GM12878 (cell line): ENCODE data around the gene ATXN1L. TPM values are rescaled to one million over a fixed set of nuclear protein-coding genes. Genes with fewer than 3 reads are reported as not detected.
A peak's percentile ranks its signal among the peaks of the same experiment; 100 is the strongest.

Experiments
- ATAC-seq: fragments of 200-7000 bp; cut with Tn5 transposase; 3 replicates; pipeline ENCODE4 v1.9.1; 2020; ENCODE audit warnings: mild to moderate bottlenecking, moderate library complexity
- BruUV-seq: library from RNA; stranded (reverse); fragments of 400-500 nt; replicated peaks from 2 replicates; lab custom pipeline; 2021; lab: Mats Ljungman, UMichigan
- CTCF ChIA-PET: fragments of 300-600 bp; sonication (Branson Sonifier 250); formaldehyde crosslinking; extraction: SDS; loops from one replicate; lab custom pipeline; 2021; ENCODE audit warnings: inconsistent platforms; lab: Yijun Ruan, JAX
- POLR2A ChIA-PET: fragments of 350-600 bp; formaldehyde crosslinking; extraction: SDS; loops from one replicate; lab custom pipeline; 2021; ENCODE audit warnings: inconsistent platforms; lab: Charles Lee
- RAD21 ChIA-PET: fragments of 300-600 bp; sonication (Branson Sonifier 250); formaldehyde crosslinking; loops from one replicate; lab custom pipeline; 2023; ENCODE audit warnings: antibody characterized with exemption; ENCODE audit not compliant: unreplicated experiment; lab: Charles Lee
- SMC1A ChIA-PET: fragments of 300-600 bp; sonication (Branson Sonifier 250); formaldehyde crosslinking; loops from one replicate; lab custom pipeline; 2023; ENCODE audit not compliant: unreplicated experiment, uncharacterized antibody; lab: Charles Lee
- DNase-seq: peaks from one replicate; pipeline ENCODE4 v3.0.0-alpha.2; 2011; ENCODE audit warnings: low read depth, low spot score
- FAIRE-seq: peaks from 3 replicates; lab custom pipeline; 2011; peaks lifted over from hg19 to GRCh38; lab: Jason Lieb, UNC
- H2AFZ ChIP-seq: 2 replicates; pipeline ENCODE4 v1.6.0; 2011; ENCODE audit warnings: low read depth, low read length, control low read depth; ENCODE audit not compliant: control insufficient read depth
- H3K27ac ChIP-seq: 2 replicates; pipeline ENCODE4 v1.5.1; 2011; ENCODE audit warnings: control low read depth; ENCODE audit not compliant: control insufficient read depth, insufficient read depth
- H3K27me3 ChIP-seq, 2 experiments: replicated peaks in 1 of 2; 2 replicates each; pipeline versions ENCODE4 v1.6.0 to v1.6.1; 2011; ENCODE audit warnings: low read length in 1 of 2; ENCODE audit not compliant: control insufficient read depth in 2 of 2, insufficient read depth in 2 of 2
- H3K36me3 ChIP-seq, 2 experiments: 2 replicates each; pipeline ENCODE4 v1.5.1; 2011; ENCODE audit warnings: low read length in 1 of 2; ENCODE audit not compliant: control insufficient read depth in 2 of 2, insufficient read depth in 2 of 2
- H3K4me1 ChIP-seq: 2 replicates; pipeline ENCODE4 v1.6.1; 2011; ENCODE audit warnings: mild to moderate bottlenecking, low read length, moderate library complexity, mixed read lengths; ENCODE audit not compliant: control insufficient read depth, insufficient read depth
- H3K4me2 ChIP-seq: 2 replicates; pipeline ENCODE4 v1.6.0; 2011; ENCODE audit warnings: control low read depth; ENCODE audit not compliant: control insufficient read depth, insufficient read depth
- H3K4me3 ChIP-seq: fragments of 200-600 bp; sonication (generic); 2 replicates; pipeline ENCODE4 v1.5.1; 2016
- H3K79me2 ChIP-seq: 2 replicates; pipeline ENCODE4 v1.6.0; 2011; ENCODE audit warnings: low read length; ENCODE audit not compliant: control insufficient read depth, insufficient read depth
- H3K9ac ChIP-seq: 2 replicates; pipeline ENCODE4 v1.8.0; 2011; ENCODE audit warnings: low read length, control low read depth, mixed read lengths; ENCODE audit not compliant: control insufficient read depth, insufficient read depth
- H3K9me3 ChIP-seq: replicated peaks from 3 replicates; pipeline ENCODE4 v1.5.1; 2011; ENCODE audit warnings: mild to moderate bottlenecking, low read length; ENCODE audit not compliant: control insufficient read depth, insufficient read depth
- H4K20me1 ChIP-seq: 2 replicates; pipeline ENCODE4 v1.6.0; 2011; ENCODE audit not compliant: control insufficient read depth, insufficient read depth
- IRF4 ChIP-seq: IDR thresholded peaks from 2 replicates; pipeline ENCODE4 v1.6.1; 2011; ENCODE audit warnings: low read depth, low read length
- MTA2 ChIP-seq: fragments of 450-650 bp; IDR thresholded peaks from 2 replicates; pipeline ENCODE4 v1.6.1; 2016; ENCODE audit warnings: low read depth, mild to moderate bottlenecking, moderate library complexity
- POLR2A ChIP-seq: IDR thresholded peaks from 2 replicates; pipeline ENCODE4 v1.6.1; 2011; ENCODE audit warnings: low read depth, mild to moderate bottlenecking, low read length
- REST ChIP-seq: IDR thresholded peaks from 2 replicates; pipeline ENCODE4 v1.6.1; 2012; ENCODE audit warnings: mild to moderate bottlenecking, low read depth, low read length
- WGBS: methylation state at CpG from one replicate; pipeline ENCODE4 v1.1.6; 2016; ENCODE audit warnings: low lambda C conversion rate; ENCODE audit not compliant: insufficient replicate concordance, insufficient coverage; ENCODE audit errors: missing lambda C conversion rate; 5-methylcytosine and 5-hydroxymethylcytosine counted together
- in situ Hi-C: fragments of 300-500 bp; cut with MboI; formaldehyde crosslinking; loops from 9 replicates; pipeline ENCODE4 v1.14.3; 2018; ENCODE audit warnings: mixed read lengths
- intact Hi-C: fragments of 100-400 bp; cut with micrococcal nuclease; formaldehyde crosslinking; loops from one replicate; pipeline ENCODE4 v1.14.2; 2022; ENCODE audit not compliant: unreplicated experiment
- polyA plus RNA-seq, 11 experiments: library from polyadenylated mRNA; depleted of rRNA in 4 of 11; unstranded in 6 of 11; stranded (reverse) in 5 of 11; fragments of >200 nt; fragmentation: Nextera tagmentation in 4 of 11; fragmentation: Illumina TruSeq in 1 of 11; extraction: Ambion mirVana in 4 of 11; extraction: Trizol in 1 of 11; gene quantifications; 1 replicate in 1 of 11; 2 replicates in 10 of 11; pipeline versions ENCODE4 v1.2.1 to v1.2.3, GENCODE V29; 2011 to 2016; ENCODE audit warnings: inconsistent platforms in 2 of 11, missing spikeins in 2 of 11, low read depth in 1 of 11
- total RNA-seq, 4 experiments: library from RNA; depleted of rRNA in 3 of 4; stranded (reverse); fragments of >200 nt in 3 of 4; fragmentation: Illumina TruSeq in 1 of 4; extraction: Trizol in 1 of 4; gene quantifications; 2 replicates each; pipeline versions ENCODE4 v1.2.1 to v1.2.3, GENCODE V29; 2013 to 2021

Gene ATXN1L
- total and polyA plus RNA-seq, 10 of the 15 experiments (the other 5 are each of a cell fraction or from before 2014, with no cell fraction given), result 1.8 to 14.6 (median 9.2) TPM

- TF ChIP-seq REST (no peak), MTA2 (no peak)
Observed at GRCh38 chr16:71851746-71852145, 6.0 kb downstream of the ATXN1L start (continued).

GRCh38 chr16:71852158-71852557 is 6.4 kb downstream of the ATXN1L start:
- in situ Hi-C loops (no loop called here), intact Hi-C loops (loop anchor here (2.0 kb wide), 1 partner anchor 43 kb away; the partner anchor contains the start of gene AP1G1)
- Histone ChIP-seq H3K4me2 (no peak overlapping the region), H3K9ac (no peak overlapping the region), H3K27ac (no peak overlapping the region), H3K9me3 (no peaks in the 10 kb centered on the region), H3K36me3 (peaks cover 23 to 28% of the 10 kb centered on the region in 2 experiments), H3K27me3 (no peaks in the 10 kb centered on the region), H4K20me1 (no peaks in the 10 kb centered on the region), H2AFZ (no peak overlapping the region), H3K79me2 (peaks cover 39% of the 10 kb centered on the region), H3K4me3 (no peak overlapping the region), H3K4me1 (peaks cover 40% of the 10 kb centered on the region)
- POLR2A ChIA-PET, result interaction anchor here (1.1 to 2.6 kb wide), 4 partner anchors 10 to 44 kb away, joined by 3 to 15 read pairs (median 4); partner anchors contain the start of gene AP1G1
- DNase-seq (no peak), ATAC-seq (peak; percentile 8; the same call in 2 of the 3 replicates), FAIRE-seq (no peak)
- no TSS peak for BruUV-seq
- no peak for TF ChIP-seq IRF4
- 0 out of 2 replicates have a peak, but pooled peaks have one; percentile 12 for TF ChIP-seq POLR2A
- WGBS, result 41% methylated on average over 3 of the region's 3 CpGs
- SMC1A ChIA-PET, result interaction anchor here (1.0 to 1.9 kb wide), 5 partner anchors 21 to 45 kb away, joined by 3 to 7 read pairs (median 4); no protein-coding TSS in a partner anchor
- CTCF ChIA-PET, result interaction anchor here (1.0 to 1.1 kb wide), 3 partner anchors 11 to 109 kb away, joined by 3 to 5 read pairs (median 3); no protein-coding TSS in a partner anchor
- RAD21 ChIA-PET, result interaction anchor here (1.0 to 2.7 kb wide), 6 partner anchors 9 to 57 kb away, joined by 3 to 12 read pairs (median 6); partner anchors contain the start of gene AP1G1
